Lower leg skin (tissue), 3 donors: ENCODE measurements around the gene AKIRIN2.

ENCODE experiments used
- CTCF ChIP-seq, 3 donors: fragments of 450-650 bp; IDR thresholded peaks; one replicate each; pipeline ENCODE4 v1.5.1; 2016; ENCODE audit warnings: antibody characterized with exemption in 3 of 3, mild to moderate bottlenecking in 3 of 3, moderate library complexity in 2 of 3
- POLR2A ChIP-seq, 2 donors: fragments of 450-650 bp; IDR thresholded peaks; one replicate each; pipeline ENCODE4 v1.6.1; 2016 to 2017; ENCODE audit warnings: antibody characterized with exemption in 2 of 2, mild to moderate bottlenecking in 1 of 2, moderate library complexity in 1 of 2

DNA sequence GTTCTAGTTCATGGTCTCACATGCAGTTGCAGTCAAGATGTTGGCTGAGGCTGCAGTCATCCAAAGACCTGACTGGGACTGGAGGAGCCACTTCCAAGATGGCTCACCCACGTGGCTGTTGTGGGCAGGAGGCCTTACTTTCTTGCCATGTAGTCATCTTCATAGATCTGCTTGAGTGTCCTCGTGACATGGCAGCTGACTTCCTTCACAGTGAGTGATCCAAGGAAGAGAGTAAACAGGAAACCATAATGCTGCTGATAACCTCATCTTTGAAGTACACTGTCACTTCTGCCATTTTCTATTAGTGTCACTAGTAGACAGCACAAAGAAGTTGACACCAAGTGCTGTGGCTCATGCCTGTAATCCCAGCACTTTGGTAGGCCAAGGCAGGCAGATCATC is 40.1 kb upstream of the AKIRIN2 start:
- TF ChIP-seq CTCF (IDR thresholded peaks at IDR 0.05) (no peak), POLR2A (IDR thresholded peaks at IDR 0.05) (no peak)
